GM20000 (cell line): ENCODE data around the gene DLX4.

Experiments
- DNase-seq: peaks from one replicate; pipeline ENCODE4 v3.0.0; 2012; ENCODE audit warnings: low spot score
- TF ChIP-seq, protein P1 (sequence below): IDR thresholded peaks from 2 replicates; pipeline ENCODE4 v1.5.1; 2012; ENCODE audit warnings: mild to moderate bottlenecking, control low read depth; ENCODE audit errors: extremely low read depth, missing control alignments

DLX4 gene

DNA sequence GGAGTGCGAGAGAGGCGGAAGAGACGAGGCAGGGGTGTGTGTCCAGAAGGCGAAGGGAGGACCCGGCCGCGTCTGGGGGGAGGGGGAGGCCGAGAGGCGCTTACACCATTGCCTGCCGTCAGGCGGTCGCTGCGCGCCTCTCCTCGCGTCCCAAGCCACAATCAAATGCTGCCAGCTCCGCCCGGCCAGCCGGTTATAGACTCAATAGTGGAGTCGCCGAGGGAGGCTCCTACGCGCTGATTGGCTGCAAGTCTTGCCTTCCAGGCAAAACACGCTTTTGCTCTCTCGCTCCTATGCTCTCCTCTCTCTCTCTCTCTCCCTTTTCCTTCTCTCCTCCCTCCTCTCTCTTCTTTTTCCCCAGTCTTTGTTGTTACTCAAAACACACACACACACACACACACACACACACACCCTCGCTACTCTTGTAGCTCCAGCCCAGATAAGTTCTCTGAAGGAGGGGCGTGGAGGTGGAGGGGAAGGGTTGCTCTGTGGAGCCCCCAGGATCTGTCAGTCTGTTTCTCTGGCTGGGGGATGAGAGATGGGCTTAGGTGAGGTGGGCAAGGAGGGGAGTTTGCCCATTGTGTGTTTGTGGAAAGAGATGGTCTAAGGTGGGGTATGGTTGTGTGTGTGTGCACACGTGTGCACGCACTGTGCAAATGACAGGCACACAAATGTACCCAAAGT is 26.2 kb downstream of the DLX4 start, which contains the start of gene DLX3:
DLX3 (minus strand) TSS at position 170 of the 684 bp plus-strand sequence. CDS start 226 bp downstream, outside the sequence.
- DNase-seq: peak; percentile 12
- TF ChIP-seq, protein P1, sequence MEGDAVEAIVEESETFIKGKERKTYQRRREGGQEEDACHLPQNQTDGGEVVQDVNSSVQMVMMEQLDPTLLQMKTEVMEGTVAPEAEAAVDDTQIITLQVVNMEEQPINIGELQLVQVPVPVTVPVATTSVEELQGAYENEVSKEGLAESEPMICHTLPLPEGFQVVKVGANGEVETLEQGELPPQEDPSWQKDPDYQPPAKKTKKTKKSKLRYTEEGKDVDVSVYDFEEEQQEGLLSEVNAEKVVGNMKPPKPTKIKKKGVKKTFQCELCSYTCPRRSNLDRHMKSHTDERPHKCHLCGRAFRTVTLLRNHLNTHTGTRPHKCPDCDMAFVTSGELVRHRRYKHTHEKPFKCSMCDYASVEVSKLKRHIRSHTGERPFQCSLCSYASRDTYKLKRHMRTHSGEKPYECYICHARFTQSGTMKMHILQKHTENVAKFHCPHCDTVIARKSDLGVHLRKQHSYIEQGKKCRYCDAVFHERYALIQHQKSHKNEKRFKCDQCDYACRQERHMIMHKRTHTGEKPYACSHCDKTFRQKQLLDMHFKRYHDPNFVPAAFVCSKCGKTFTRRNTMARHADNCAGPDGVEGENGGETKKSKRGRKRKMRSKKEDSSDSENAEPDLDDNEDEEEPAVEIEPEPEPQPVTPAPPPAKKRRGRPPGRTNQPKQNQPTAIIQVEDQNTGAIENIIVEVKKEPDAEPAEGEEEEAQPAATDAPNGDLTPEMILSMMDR: no peak

- TF ChIP-seq, protein P1: no peak
- DNase-seq: peak; percentile 19
Observed at GRCh38 chr17:49996121-49996494, 27.1 kb downstream of the DLX4 start.

DNA sequence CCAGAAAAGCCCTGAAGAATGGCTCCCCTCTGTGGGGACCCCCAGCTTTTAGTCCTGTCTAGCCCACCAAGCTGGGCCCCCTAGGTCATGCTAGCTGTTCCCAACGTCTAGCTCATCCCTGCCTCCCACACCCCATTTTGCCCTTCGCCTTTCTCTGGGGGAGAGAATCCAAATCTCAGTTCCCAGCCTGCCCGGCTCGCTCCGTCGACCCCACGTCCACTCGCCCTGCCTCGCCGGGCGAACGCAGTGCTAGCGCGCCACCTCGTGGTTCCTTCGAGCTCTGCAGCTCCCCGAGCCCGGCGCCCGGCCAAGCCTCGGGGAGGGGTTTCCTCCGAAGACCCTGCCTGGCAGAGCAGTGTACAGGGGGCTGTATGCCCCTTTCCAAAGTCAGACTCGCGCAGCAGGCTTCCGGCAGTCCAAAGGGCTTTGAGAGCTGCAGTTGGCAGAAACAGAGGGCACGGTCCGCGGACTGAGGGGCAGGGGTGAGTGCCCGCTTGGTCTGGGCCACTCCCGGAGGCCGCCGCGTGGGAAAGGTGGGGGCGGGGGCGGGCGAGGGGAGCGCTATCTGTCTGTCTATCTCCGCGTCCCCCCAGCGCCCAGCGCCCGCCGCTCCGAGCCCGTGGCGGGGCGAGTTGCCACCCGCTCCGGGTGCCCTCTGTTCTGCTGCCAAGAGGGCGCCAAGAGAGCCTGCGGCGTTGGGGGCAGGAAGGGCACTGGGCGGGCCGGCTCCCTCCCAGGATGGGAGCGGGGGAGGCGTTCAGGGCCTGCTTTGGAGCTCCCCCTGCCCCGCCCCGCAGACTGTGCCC is 27.7 kb downstream of the DLX4 start:
- TF ChIP-seq, protein P1: peak; percentile 94

GRCh38 chr17:49997301-49997650 is 28.3 kb downstream of the DLX4 start:
- TF ChIP-seq, protein P1: no peak
- DNase-seq: peak; percentile 17

More for the DNA sequence above, 27.7 kb downstream of the DLX4 start:
- DNase-seq: peak; percentile 82

GRCh38 chr17:49997773-49998703 is 29.0 kb downstream of the DLX4 start:
- TF ChIP-seq, protein P1: peak; percentile 78
- DNase-seq: peak; percentile 90

- DNase-seq: peak; percentile 3
- TF ChIP-seq, protein P1: no peak
Observed at GRCh38 chr17:49998836-49999511, 30.0 kb downstream of the DLX4 start.
